ENCODE results near the gene ADAMTS20. TPM values are rescaled to one million over a fixed set of nuclear protein-coding genes. Genes with fewer than 3 reads are reported as not detected.
"Not testable (repeated sequence)": the region's sequence is repeated elsewhere in the genome, so short reads cannot be mapped to it uniquely, and the experiment has no call there.

The ADAMTS20 gene
- total RNA-seq, 1 experiment from 2014 or later, result 1.6 TPM

DNA sequence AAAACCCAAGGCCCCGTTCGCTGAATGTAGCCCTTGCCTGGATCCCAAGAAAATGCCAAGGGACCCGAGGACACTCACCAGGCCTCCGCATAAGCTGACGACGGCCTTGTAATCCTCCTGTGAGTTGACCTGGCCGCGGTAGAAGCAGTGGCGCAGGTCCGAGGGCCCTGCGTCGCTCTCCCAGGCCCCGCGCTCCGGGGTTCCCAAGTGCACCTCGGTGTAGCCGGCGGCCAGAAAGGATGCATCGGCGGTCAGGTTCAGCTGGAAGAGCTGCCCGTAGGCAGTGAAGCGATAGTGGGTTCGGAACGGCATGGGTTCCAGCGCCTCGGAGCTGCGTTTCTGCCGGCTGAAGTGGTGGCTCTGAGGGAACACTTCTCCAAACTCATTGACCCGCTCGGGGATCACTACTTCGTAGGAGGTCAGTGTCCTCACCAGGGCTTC is 1.2 kb downstream of the ADAMTS20 start:
- H3K4me2 ChIP-seq (ENCODE audit: low read length), result no peak overlapping the region
- DNase-seq (no peak), ATAC-seq (no peak)
- CTCF ChIA-PET, result no interaction called here
- H3F3A ChIP-seq (ENCODE audit: low read length, unreplicated experiment), result no peaks in the 10 kb centered on the region
- H3K27ac ChIP-seq (ENCODE audit: low read length), result no peak overlapping the region
- POLR2A ChIA-PET (ENCODE audit: unreplicated experiment), result no interaction called here
- H3K9me3 ChIP-seq (ENCODE audit: low read length), result no peaks in the 10 kb centered on the region
- intact Hi-C loops (cut with micrococcal nuclease), result no loop called here
- H2AFZ ChIP-seq (ENCODE audit: low read length), result no peak overlapping the region
- H3K4me1 ChIP-seq (ENCODE audit: insufficient read depth, low read length), result no peaks in the 10 kb centered on the region
- no peaks in the 10 kb centered on the region for H3K36me3 ChIP-seq (ENCODE audit: low read depth, low read length)
- no peaks in the 10 kb centered on the region for H3K9me2 ChIP-seq (replicated peaks; ENCODE audit: low read length)
- H3K27me3 ChIP-seq (ENCODE audit: low read length), result peaks cover 36% of the 10 kb centered on the region
- H4K20me1 ChIP-seq (ENCODE audit: low read length), result no peaks in the 10 kb centered on the region
- H3K79me2 ChIP-seq (ENCODE audit: low read length), result no peaks in the 10 kb centered on the region
- BruUV-seq (replicated peaks), result no TSS peak
- no peak for TF ChIP-seq EZH2 (IDR thresholded peaks at IDR 0.05; ENCODE audit: low read length, unreplicated experiment)
- TF ChIP-seq, protein P1, sequence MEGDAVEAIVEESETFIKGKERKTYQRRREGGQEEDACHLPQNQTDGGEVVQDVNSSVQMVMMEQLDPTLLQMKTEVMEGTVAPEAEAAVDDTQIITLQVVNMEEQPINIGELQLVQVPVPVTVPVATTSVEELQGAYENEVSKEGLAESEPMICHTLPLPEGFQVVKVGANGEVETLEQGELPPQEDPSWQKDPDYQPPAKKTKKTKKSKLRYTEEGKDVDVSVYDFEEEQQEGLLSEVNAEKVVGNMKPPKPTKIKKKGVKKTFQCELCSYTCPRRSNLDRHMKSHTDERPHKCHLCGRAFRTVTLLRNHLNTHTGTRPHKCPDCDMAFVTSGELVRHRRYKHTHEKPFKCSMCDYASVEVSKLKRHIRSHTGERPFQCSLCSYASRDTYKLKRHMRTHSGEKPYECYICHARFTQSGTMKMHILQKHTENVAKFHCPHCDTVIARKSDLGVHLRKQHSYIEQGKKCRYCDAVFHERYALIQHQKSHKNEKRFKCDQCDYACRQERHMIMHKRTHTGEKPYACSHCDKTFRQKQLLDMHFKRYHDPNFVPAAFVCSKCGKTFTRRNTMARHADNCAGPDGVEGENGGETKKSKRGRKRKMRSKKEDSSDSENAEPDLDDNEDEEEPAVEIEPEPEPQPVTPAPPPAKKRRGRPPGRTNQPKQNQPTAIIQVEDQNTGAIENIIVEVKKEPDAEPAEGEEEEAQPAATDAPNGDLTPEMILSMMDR (conservative IDR thresholded peaks at IDR 0.05; ENCODE audit: low read depth, low read length), result no peak
- TF ChIP-seq EZH2phosphoT487 (IDR thresholded peaks at IDR 0.05; ENCODE audit: borderline replicate concordance, low read length), result no peak
- no peak overlapping the region for H3K4me3 ChIP-seq (ENCODE audit: low read length)
- no peak overlapping the region for H3K9ac ChIP-seq (ENCODE audit: low read length)

DNA sequence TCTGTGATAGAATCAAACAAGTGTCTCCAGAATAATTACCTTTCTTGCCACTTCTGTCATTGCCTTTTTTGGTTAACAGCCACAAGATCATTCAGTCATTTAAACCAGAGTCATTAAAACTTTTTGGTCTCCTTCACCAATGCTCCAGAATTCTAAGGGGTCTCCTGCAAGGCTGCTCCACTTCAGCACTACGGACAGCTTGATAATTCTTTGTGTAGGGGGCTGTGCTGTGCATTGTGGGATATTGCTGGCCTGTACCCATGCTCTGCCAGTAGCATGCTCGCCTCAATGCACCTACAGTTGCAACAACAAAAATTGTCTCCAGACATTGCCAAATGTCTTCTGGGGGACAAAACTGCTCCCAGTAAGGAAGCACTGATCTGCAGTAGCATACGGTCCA is 7.3 kb downstream of the ADAMTS20 start:
- H3F3A ChIP-seq (ENCODE audit: low read length, unreplicated experiment), result no peaks in the 10 kb centered on the region
- H3K36me3 ChIP-seq (ENCODE audit: low read depth, low read length), result no peaks in the 10 kb centered on the region
- H3K9ac ChIP-seq (ENCODE audit: low read length), result no peak overlapping the region
- no peaks in the 10 kb centered on the region for H4K20me1 ChIP-seq (ENCODE audit: low read length)
- TF ChIP-seq EZH2 (IDR thresholded peaks at IDR 0.05; ENCODE audit: low read length, unreplicated experiment), result no peak
- TF ChIP-seq EZH2phosphoT487 (IDR thresholded peaks at IDR 0.05; ENCODE audit: borderline replicate concordance, low read length), result no peak
- TF ChIP-seq, protein P1 (conservative IDR thresholded peaks at IDR 0.05; ENCODE audit: low read depth, low read length), result no peak
- intact Hi-C loops (cut with micrococcal nuclease), result no loop called here
- ATAC-seq (no peak), DNase-seq (no peak)
- H3K27me3 ChIP-seq (ENCODE audit: low read length), result peaks cover 62% of the 10 kb centered on the region
- H3K4me2 ChIP-seq (ENCODE audit: low read length), result no peak overlapping the region
- no peaks in the 10 kb centered on the region for H3K4me1 ChIP-seq (ENCODE audit: insufficient read depth, low read length)
- H3K79me2 ChIP-seq (ENCODE audit: low read length), result no peaks in the 10 kb centered on the region
- no TSS peak for BruUV-seq (replicated peaks)
- ChIA-PET POLR2A (ENCODE audit: unreplicated experiment) (no interaction called here), CTCF (no interaction called here)
- no peaks in the 10 kb centered on the region for H3K9me2 ChIP-seq (replicated peaks; ENCODE audit: low read length)
- no peak overlapping the region for H3K4me3 ChIP-seq (ENCODE audit: low read length)
- H2AFZ ChIP-seq (ENCODE audit: low read length), result no peak overlapping the region
- H3K9me3 ChIP-seq (ENCODE audit: low read length), result no peaks in the 10 kb centered on the region
- H3K27ac ChIP-seq (ENCODE audit: low read length), result no peak overlapping the region

DNA sequence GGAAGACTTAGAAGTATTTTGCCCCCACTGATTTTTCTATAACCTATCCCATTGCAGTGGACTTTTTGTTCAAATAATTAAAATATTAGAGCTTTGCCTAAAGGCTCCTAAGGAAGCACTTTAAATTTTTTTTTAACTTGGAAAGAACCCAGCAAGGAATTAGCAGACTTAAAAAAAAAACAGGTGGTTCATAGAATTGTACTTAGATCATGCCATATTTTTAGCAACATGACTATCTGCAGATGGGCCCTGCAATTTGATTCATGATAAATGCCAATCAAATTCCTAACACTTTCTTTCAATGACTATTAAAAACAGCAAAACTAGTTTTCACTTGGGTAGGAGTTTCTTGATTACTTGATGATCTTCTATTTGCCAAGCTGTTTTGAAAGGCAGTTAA is 11.5 kb downstream of the ADAMTS20 start:
- CTCF ChIA-PET, result no interaction called here
- intact Hi-C loops (cut with micrococcal nuclease), result no loop called here
- Histone ChIP-seq H2AFZ (ENCODE audit: low read length) (no peak overlapping the region), H3K27ac (ENCODE audit: low read length) (no peak overlapping the region), H4K20me1 (ENCODE audit: low read length) (no peaks in the 10 kb centered on the region), H3K9me3 (ENCODE audit: low read length) (no peaks in the 10 kb centered on the region), H3K4me2 (ENCODE audit: low read length) (no peak overlapping the region), H3K4me3 (ENCODE audit: low read length) (no peak overlapping the region), H3K79me2 (ENCODE audit: low read length) (no peaks in the 10 kb centered on the region), H3K36me3 (ENCODE audit: low read depth, low read length) (no peaks in the 10 kb centered on the region), H3K9ac (ENCODE audit: low read length) (no peak overlapping the region), H3K27me3 (ENCODE audit: low read length) (peaks cover 53% of the 10 kb centered on the region), H3F3A (ENCODE audit: low read length, unreplicated experiment) (no peaks in the 10 kb centered on the region), H3K4me1 (ENCODE audit: insufficient read depth, low read length) (no peaks in the 10 kb centered on the region), H3K9me2 (replicated peaks; ENCODE audit: low read length) (no peaks in the 10 kb centered on the region)
- BruUV-seq (replicated peaks), result no TSS peak
- POLR2A ChIA-PET (ENCODE audit: unreplicated experiment), result no interaction called here
- no peak for DNase-seq
- no peak for ATAC-seq
- TF ChIP-seq EZH2 (IDR thresholded peaks at IDR 0.05; ENCODE audit: low read length, unreplicated experiment) (no peak), EZH2phosphoT487 (IDR thresholded peaks at IDR 0.05; ENCODE audit: borderline replicate concordance, low read length) (no peak)
- TF ChIP-seq, protein P1 (conservative IDR thresholded peaks at IDR 0.05; ENCODE audit: low read depth, low read length), result no peak

DNA sequence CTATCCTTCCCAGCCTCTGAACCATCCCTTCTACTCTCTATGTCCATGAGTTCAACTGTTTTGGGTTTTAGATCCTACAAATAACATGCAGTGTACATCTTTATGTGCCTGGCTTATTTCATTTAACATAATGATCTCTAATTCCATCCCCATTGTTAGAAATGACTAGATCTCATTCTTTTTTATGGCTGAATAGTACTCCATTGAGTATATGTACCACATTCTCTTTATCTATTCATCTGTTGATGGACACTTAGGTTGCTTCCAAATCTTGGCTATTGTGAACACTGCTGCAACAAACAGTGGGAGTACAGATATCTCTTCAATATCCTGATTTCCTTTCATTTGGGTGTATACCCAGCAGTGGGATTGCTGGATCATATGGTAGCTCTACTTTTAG is 14.3 kb downstream of the ADAMTS20 start:
- BruUV-seq (replicated peaks); H2AFZ ChIP-seq (ENCODE audit: low read length); H3F3A ChIP-seq (ENCODE audit: low read length, unreplicated experiment); POLR2A ChIA-PET (ENCODE audit: unreplicated experiment); intact Hi-C loops (cut with micrococcal nuclease); H3K4me1 ChIP-seq (ENCODE audit: insufficient read depth, low read length); H3K36me3 ChIP-seq (ENCODE audit: low read depth, low read length); CTCF ChIA-PET; H3K4me2 ChIP-seq (ENCODE audit: low read length); H3K27ac ChIP-seq (ENCODE audit: low read length); ATAC-seq; H3K9me2 ChIP-seq (replicated peaks; ENCODE audit: low read length); H4K20me1 ChIP-seq (ENCODE audit: low read length); H3K9me3 ChIP-seq (ENCODE audit: low read length); H3K4me3 ChIP-seq (ENCODE audit: low read length); H3K9ac ChIP-seq (ENCODE audit: low read length); H3K79me2 ChIP-seq (ENCODE audit: low read length); DNase-seq: not testable (repeated sequence)
- H3K27me3 ChIP-seq (ENCODE audit: low read length), result peaks cover 36% of the 10 kb centered on the region

Measured in PC-3 (cell line).